HepG2 (cell line): ENCODE results near the gene VASN. TPM values are rescaled to one million over a fixed set of nuclear protein-coding genes. Genes with fewer than 3 reads are reported as not detected.

Experiments
- CENPT ChIP-seq: sonication (generic); formaldehyde crosslinking; IDR thresholded peaks from 2 replicates; pipeline ENCODE4 v1.8.0; 2022; ENCODE audit warnings: low read depth, mild to moderate bottlenecking, moderate library complexity, missing genetic modification reagents
- ERF ChIP-seq: IDR thresholded peaks from 2 replicates; pipeline ENCODE4 v1.6.1; 2018; ENCODE audit warnings: missing biosample characterization, missing genetic modification reagents
- FOXA3 ChIP-seq: IDR thresholded peaks from 2 replicates; pipeline ENCODE4 v1.6.1; 2016; ENCODE audit warnings: missing genetic modification reagents, missing compliant biosample characterization
- FOXC1 ChIP-seq: sonication (generic); formaldehyde crosslinking; IDR thresholded peaks from 2 replicates; pipeline ENCODE4 v1.8.0; 2022; ENCODE audit warnings: mild to moderate bottlenecking, missing genetic modification reagents, borderline replicate concordance
- FOXO1 ChIP-seq: sonication (generic); formaldehyde crosslinking; IDR thresholded peaks from 2 replicates; pipeline ENCODE4 v1.4.0; 2020; ENCODE audit warnings: missing genetic modification reagents
- GMEB2 ChIP-seq: IDR thresholded peaks from 2 replicates; pipeline ENCODE4 v1.6.1; 2016; ENCODE audit warnings: missing biosample characterization, missing genetic modification reagents, low read depth
- HES4 ChIP-seq: sonication (generic); formaldehyde crosslinking; IDR thresholded peaks from 2 replicates; pipeline ENCODE4 v1.9.0; 2021; ENCODE audit warnings: mild to moderate bottlenecking, missing genetic modification reagents, borderline replicate concordance
- ISX ChIP-seq: sonication (generic); formaldehyde crosslinking; conservative IDR thresholded peaks from 2 replicates; pipeline ENCODE4 v1.5.0; 2020; ENCODE audit warnings: missing genetic modification reagents
- NFAT5 ChIP-seq: sonication (generic); formaldehyde crosslinking; IDR thresholded peaks from 2 replicates; pipeline ENCODE4 v1.4.0; 2020; ENCODE audit warnings: missing genetic modification reagents
- SUZ12 ChIP-seq: fragments of 150-350 bp; IDR thresholded peaks from 2 replicates; pipeline ENCODE4 v1.6.1; 2014; ENCODE audit warnings: low read depth, low read length
- TAF1 ChIP-seq: sonication (generic); formaldehyde crosslinking; IDR thresholded peaks from 2 replicates; pipeline ENCODE4 v1.4.0; 2020; ENCODE audit warnings: missing genetic modification reagents
- TGIF2 ChIP-seq: IDR thresholded peaks from 2 replicates; pipeline ENCODE4 v1.6.1; 2016; ENCODE audit warnings: control low read depth, missing compliant biosample characterization
- TP53 ChIP-seq: sonication (generic); formaldehyde crosslinking; conservative IDR thresholded peaks from 2 replicates; pipeline ENCODE4 v1.4.0; 2020; ENCODE audit warnings: missing genetic modification reagents
- YEATS4 ChIP-seq: sonication (generic); formaldehyde crosslinking; IDR thresholded peaks from 2 replicates; pipeline ENCODE4 v1.4.0; 2020; ENCODE audit warnings: missing genetic modification reagents, borderline replicate concordance
- YY1 ChIP-seq: IDR thresholded peaks from 2 replicates; pipeline ENCODE4 v1.6.1; 2011; ENCODE audit warnings: low read length, low read depth, moderate library complexity, mild to moderate bottlenecking; ENCODE audit not compliant: insufficient read depth, insufficient replicate concordance
- ZFAT ChIP-seq: sonication (generic); formaldehyde crosslinking; conservative IDR thresholded peaks from 2 replicates; pipeline ENCODE4 v1.8.1; 2023; ENCODE audit warnings: missing genetic modification reagents, inconsistent platforms
- ZNF224 ChIP-seq: sonication (generic); formaldehyde crosslinking; IDR thresholded peaks from 2 replicates; pipeline ENCODE4 v1.5.0; 2020; ENCODE audit warnings: mild to moderate bottlenecking, missing genetic modification reagents
- ZNF225 ChIP-seq: sonication (generic); formaldehyde crosslinking; IDR thresholded peaks from 2 replicates; pipeline ENCODE4 v1.4.0; 2020; ENCODE audit warnings: mild to moderate bottlenecking, missing genetic modification reagents
- ZNF235 ChIP-seq: sonication (generic); formaldehyde crosslinking; IDR thresholded peaks from 2 replicates; pipeline ENCODE4 v1.8.1; 2023; ENCODE audit warnings: mild to moderate bottlenecking, missing genetic modification reagents, borderline replicate concordance
- ZNF547 ChIP-seq: sonication (generic); formaldehyde crosslinking; IDR thresholded peaks from 2 replicates; pipeline ENCODE4 v1.5.1; 2020; ENCODE audit warnings: mild to moderate bottlenecking, missing genetic modification reagents
- polyA plus RNA-seq, 8 experiments: library from polyadenylated mRNA; depleted of rRNA in 3 of 8; stranded (reverse) in 7 of 8; unstranded in 1 of 8; fragments of >200 nt; fragmentation: Illumina TruSeq in 4 of 8; extraction: Trizol in 4 of 8; gene quantifications; 2 replicates each; pipeline versions ENCODE4 v1.2.1 to v1.2.3, GENCODE V29; 2011 to 2016; ENCODE audit warnings: low read depth in 4 of 8, missing spikeins in 1 of 8, mixed read lengths in 1 of 8; ENCODE audit not compliant: insufficient read depth in 1 of 8
- total RNA-seq, 5 experiments: library from RNA; depleted of rRNA; stranded (reverse); fragments of >200 nt; fragmentation: Illumina TruSeq; extraction: Trizol; gene quantifications; 2 replicates each; pipeline ENCODE4 v1.2.3, GENCODE V29; 2016; ENCODE audit warnings: low read depth in 1 of 5
- TF ChIP-seq, protein P1 (sequence below), 2 experiments: IDR thresholded peaks; 2 replicates each; pipeline ENCODE4 v1.6.1; 2011 to 2012; ENCODE audit warnings: low read length in 2 of 2, borderline replicate concordance in 1 of 2, low read depth in 1 of 2, mild to moderate bottlenecking in 1 of 2, moderate library complexity in 1 of 2

Gene VASN
- total and polyA plus RNA-seq, 2 of the 13 experiments (the other 11 are each of a cell fraction or from before 2014, with no cell fraction given), result 8.4 to 18.2 TPM

- TF ChIP-seq NFAT5 (CRISPR knock-in tag), result no peak
- TF ChIP-seq CENPT (CRISPR knock-in tag), result no peak
- TF ChIP-seq ZNF235 (CRISPR knock-in tag), result 0 out of 2 replicates have a peak, but pooled peaks have one; percentile 74
- TF ChIP-seq TP53, result no peak
- TF ChIP-seq TGIF2 (CRISPR knock-in tag), result no peak
- TF ChIP-seq FOXA3 (CRISPR knock-in tag), result no peak
- no peak for TF ChIP-seq SUZ12
- TF ChIP-seq YEATS4 (CRISPR knock-in tag), result no peak
- TF ChIP-seq FOXO1 (CRISPR knock-in tag), result peak; percentile 53
- TF ChIP-seq GMEB2 (CRISPR knock-in tag), result no peak
- 0 out of 2 replicates have a peak, but pooled peaks have one; percentile 30 for TF ChIP-seq HES4 (CRISPR knock-in tag)
- no peak for TF ChIP-seq ZFAT (CRISPR knock-in tag)
- peak; percentile 43; the same call in 1 of the 2 replicates for TF ChIP-seq ZNF547 (CRISPR knock-in tag)
- TF ChIP-seq ZNF224 (CRISPR knock-in tag), result no peak
- TF ChIP-seq, protein P1, sequence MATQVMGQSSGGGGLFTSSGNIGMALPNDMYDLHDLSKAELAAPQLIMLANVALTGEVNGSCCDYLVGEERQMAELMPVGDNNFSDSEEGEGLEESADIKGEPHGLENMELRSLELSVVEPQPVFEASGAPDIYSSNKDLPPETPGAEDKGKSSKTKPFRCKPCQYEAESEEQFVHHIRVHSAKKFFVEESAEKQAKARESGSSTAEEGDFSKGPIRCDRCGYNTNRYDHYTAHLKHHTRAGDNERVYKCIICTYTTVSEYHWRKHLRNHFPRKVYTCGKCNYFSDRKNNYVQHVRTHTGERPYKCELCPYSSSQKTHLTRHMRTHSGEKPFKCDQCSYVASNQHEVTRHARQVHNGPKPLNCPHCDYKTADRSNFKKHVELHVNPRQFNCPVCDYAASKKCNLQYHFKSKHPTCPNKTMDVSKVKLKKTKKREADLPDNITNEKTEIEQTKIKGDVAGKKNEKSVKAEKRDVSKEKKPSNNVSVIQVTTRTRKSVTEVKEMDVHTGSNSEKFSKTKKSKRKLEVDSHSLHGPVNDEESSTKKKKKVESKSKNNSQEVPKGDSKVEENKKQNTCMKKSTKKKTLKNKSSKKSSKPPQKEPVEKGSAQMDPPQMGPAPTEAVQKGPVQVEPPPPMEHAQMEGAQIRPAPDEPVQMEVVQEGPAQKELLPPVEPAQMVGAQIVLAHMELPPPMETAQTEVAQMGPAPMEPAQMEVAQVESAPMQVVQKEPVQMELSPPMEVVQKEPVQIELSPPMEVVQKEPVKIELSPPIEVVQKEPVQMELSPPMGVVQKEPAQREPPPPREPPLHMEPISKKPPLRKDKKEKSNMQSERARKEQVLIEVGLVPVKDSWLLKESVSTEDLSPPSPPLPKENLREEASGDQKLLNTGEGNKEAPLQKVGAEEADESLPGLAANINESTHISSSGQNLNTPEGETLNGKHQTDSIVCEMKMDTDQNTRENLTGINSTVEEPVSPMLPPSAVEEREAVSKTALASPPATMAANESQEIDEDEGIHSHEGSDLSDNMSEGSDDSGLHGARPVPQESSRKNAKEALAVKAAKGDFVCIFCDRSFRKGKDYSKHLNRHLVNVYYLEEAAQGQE (IDR thresholded peaks at IDR 0.05; ENCODE audit: borderline replicate concordance in 1 of 2, low read depth in 1 of 2, low read length in 2 of 2), result peak in 1 of 2 experiments; percentile 12; a peak in 1 of 4 replicates
- TF ChIP-seq FOXC1 (CRISPR knock-in tag), result no peak
- peak; percentile 78 for TF ChIP-seq TAF1 (CRISPR knock-in tag)
- no peak for TF ChIP-seq ZNF225 (CRISPR knock-in tag)
- TF ChIP-seq ERF (CRISPR knock-in tag), result peak; percentile 76
- peak; percentile 52 for TF ChIP-seq YY1
- TF ChIP-seq ISX (CRISPR knock-in tag), result no peak
Observed at GRCh38 chr16:4371357-4372000, at the start of gene VASN (continued).
